NOMO-1 (cell line): ENCODE results near the gene ATG4D.
"Not testable (repeated sequence)": the region's sequence is repeated elsewhere in the genome, so short reads cannot be mapped to it uniquely, and the experiment has no call there.

Experiments
- DNase-seq, 2 experiments: peaks; one replicate each; lab custom pipeline; 2025; ENCODE audit not compliant: unreplicated experiment in 2 of 2; lab: John Stamatoyannopoulos, UW

ATG4D gene

GRCh38 chr19:10573793-10574192, 30.1 kb downstream of the ATG4D start:
- DNase-seq = not testable (repeated sequence)

- DNase-seq = no peak
Measured at GRCh38 chr19:10574462-10574861, 30.8 kb downstream of the ATG4D start.

GRCh38 chr19:10575011-10575716, 31.5 kb downstream of the ATG4D start:
- DNase-seq = no peak

- no peak for DNase-seq
Measured at GRCh38 chr19:10577951-10578350, 34.2 kb downstream of the ATG4D start.

GRCh38 chr19:10580979-10581631, 37.4 kb downstream of the ATG4D start:
- peak; percentile 81 to 92 for DNase-seq

GRCh38 chr19:10582091-10582490, 38.4 kb downstream of the ATG4D start:
- no peak for DNase-seq

GRCh38 chr19:10583036-10583776, 39.5 kb downstream of the ATG4D start:
- DNase-seq = no peak

GRCh38 chr19:10586396-10586795, 42.7 kb downstream of the ATG4D start:
- no peak for DNase-seq

GRCh38 chr19:10587022-10587838, 43.5 kb downstream of the ATG4D start, which contains the start of gene AP1M2:
Gene AP1M2, minus strand, starts transcription at chr19:10587312. Its CDS starts 81 bp downstream, at chr19:10587231.
- DNase-seq = no peak

GRCh38 chr19:10587839-10588150, 44.1 kb downstream of the ATG4D start:
- DNase-seq = no peak

- DNase-seq = no peak
Measured at GRCh38 chr19:10593148-10593547, 49.4 kb downstream of the ATG4D start.

GRCh38 chr19:10593820-10594637, 50.3 kb downstream of the ATG4D start:
- no peak for DNase-seq

GRCh38 chr19:10600149-10600548, 56.4 kb downstream of the ATG4D start:
- no peak for DNase-seq

GRCh38 chr19:10601999-10602329, 58.3 kb downstream of the ATG4D start:
- no peak for DNase-seq

- DNase-seq = peak in 1 of 2 experiments; percentile 32
Measured at GRCh38 chr19:10602330-10603083, 58.8 kb downstream of the ATG4D start.
